CD8-positive, alpha-beta memory T cell (primary cell): ENCODE measurements around the gene HUNK. TPM values are rescaled to one million over a fixed set of nuclear protein-coding genes. Genes with fewer than 3 reads are reported as not detected.
A peak's percentile ranks its signal among the peaks of the same experiment; 100 is the strongest.

ENCODE experiments used
- CTCF ChIA-PET: fragments of 350-600 bp; sonication (Branson Sonifier 250); formaldehyde crosslinking; loops from one replicate; lab custom pipeline; 2021; ENCODE audit warnings: antibody characterized with exemption; lab: Charles Lee
- POLR2A ChIA-PET: fragments of 350-600 bp; sonication (Branson Sonifier 250); formaldehyde crosslinking; loops from one replicate; lab custom pipeline; 2021; ENCODE audit warnings: antibody characterized with exemption; lab: Charles Lee
- DNase-seq, 5 donors: peaks; one replicate each; pipeline versions ENCODE4 v3.0.0 to v3.0.0-alpha.2; 2020 to 2022; ENCODE audit warnings: mixed read lengths in 1 of 5
- H3K27ac ChIP-seq: one replicate; pipeline ENCODE4 v1.7.0; 2013; ENCODE audit warnings: low read depth, mild to moderate bottlenecking, low read length, moderate library complexity
- H3K27me3 ChIP-seq: 2 replicates; pipeline ENCODE4 v1.7.0; 2013; ENCODE audit warnings: low read length, mild to moderate bottlenecking; ENCODE audit not compliant: insufficient read depth, poor library complexity, severe bottlenecking
- H3K36me3 ChIP-seq: 2 replicates; pipeline ENCODE4 v1.7.0; 2013; ENCODE audit warnings: mild to moderate bottlenecking, low read length, moderate library complexity; ENCODE audit not compliant: insufficient read depth
- H3K4me1 ChIP-seq: 2 replicates; pipeline ENCODE4 v1.7.0; 2013; ENCODE audit warnings: mild to moderate bottlenecking, low read length, moderate library complexity; ENCODE audit not compliant: insufficient read depth
- H3K4me3 ChIP-seq: 2 replicates; pipeline ENCODE4 v1.7.0; 2013; ENCODE audit warnings: mild to moderate bottlenecking, low read length
- H3K9me3 ChIP-seq: 2 replicates; pipeline ENCODE4 v1.7.0; 2013; ENCODE audit warnings: mild to moderate bottlenecking, low read length
- H3K27ac Mint-ChIP-seq, 8 donors: one replicate each; pipeline ENCODE4 v1.8.0; 2020 to 2021; ENCODE audit warnings: mixed read lengths in 8 of 8, mild to moderate bottlenecking in 6 of 8, inconsistent platforms in 3 of 8, moderate library complexity in 3 of 8
- H3K27me3 Mint-ChIP-seq, 2 donors: one replicate each; pipeline ENCODE4 v1.8.0; 2020 to 2021; ENCODE audit warnings: mixed read lengths in 2 of 2, mild to moderate bottlenecking in 1 of 2, moderate library complexity in 1 of 2
- H3K36me3 Mint-ChIP-seq, 3 donors: one replicate each; pipeline ENCODE4 v1.8.0; 2020 to 2021; ENCODE audit warnings: mixed read lengths in 3 of 3, inconsistent platforms in 1 of 3, mild to moderate bottlenecking in 1 of 3
- H3K4me1 Mint-ChIP-seq, 3 donors: one replicate each; pipeline ENCODE4 v1.8.0; 2020 to 2021; ENCODE audit warnings: mixed read lengths in 3 of 3, inconsistent platforms in 1 of 3, mild to moderate bottlenecking in 1 of 3
- H3K4me3 Mint-ChIP-seq, 7 donors: one replicate each; pipeline ENCODE4 v1.8.0; 2020 to 2021; ENCODE audit warnings: mixed read lengths in 7 of 7, mild to moderate bottlenecking in 6 of 7, moderate library complexity in 4 of 7, inconsistent platforms in 2 of 7
- H3K9me3 Mint-ChIP-seq, 5 donors: one replicate each; pipeline ENCODE4 v1.8.0; 2020 to 2022; ENCODE audit warnings: mixed read lengths in 5 of 5, mild to moderate bottlenecking in 3 of 5, moderate library complexity in 2 of 5, inconsistent platforms in 1 of 5
- polyA plus RNA-seq: library from polyadenylated mRNA; unstranded; fragments of 300-500 nt; fragmentation: Illumina TruSeq; gene quantifications from one replicate; pipeline ENCODE4 v1.2.3, GENCODE V29; 2021
- total RNA-seq, 2 experiments: library from RNA; stranded (reverse); gene quantifications; one replicate each; pipeline ENCODE4 v1.2.3, GENCODE V29; 2021

HUNK gene
- total and polyA plus RNA-seq, 3 experiments from 2014 or later: 0.02 to 0.20 (median 0.06) TPM

- Mint-ChIP-seq H3K9me3 (no peaks in the 10 kb centered on the region), H3K4me1 (peaks cover 0 to 2% (median 0%) of the 10 kb centered on the region in 3 donors), H3K27ac (no peak overlapping the region), H3K4me3 (no peak overlapping the region), H3K27me3 (peaks cover 0 to 7% of the 10 kb centered on the region in 2 donors), H3K36me3 (no peaks in the 10 kb centered on the region)
- no peak for DNase-seq
- no peak overlapping the region for H3K4me3 ChIP-seq
- H3K27ac ChIP-seq: no peak overlapping the region
- CTCF ChIA-PET: no interaction called here
- no peaks in the 10 kb centered on the region for H3K27me3 ChIP-seq
- H3K4me1 ChIP-seq: peaks cover under 1% of the 10 kb centered on the region
- H3K9me3 ChIP-seq: no peaks in the 10 kb centered on the region
- POLR2A ChIA-PET: no interaction called here
- no peaks in the 10 kb centered on the region for H3K36me3 ChIP-seq
Measured at GRCh38 chr21:31893851-31894415, 21.1 kb downstream of the HUNK start.

- no peak for DNase-seq
- peaks cover 5% of the 10 kb centered on the region for H3K4me1 ChIP-seq
- Mint-ChIP-seq H3K4me3 (no peak overlapping the region), H3K36me3 (no peaks in the 10 kb centered on the region), H3K27ac (no peak overlapping the region), H3K4me1 (peaks cover 0 to 7% (median 0%) of the 10 kb centered on the region in 3 donors), H3K9me3 (no peaks in the 10 kb centered on the region), H3K27me3 (peaks cover 0 to 5% of the 10 kb centered on the region in 2 donors)
- H3K27ac ChIP-seq: no peak overlapping the region
- H3K9me3 ChIP-seq: no peaks in the 10 kb centered on the region
- POLR2A ChIA-PET: no interaction called here
- no peaks in the 10 kb centered on the region for H3K36me3 ChIP-seq
- CTCF ChIA-PET: no interaction called here
- H3K4me3 ChIP-seq: no peak overlapping the region
- H3K27me3 ChIP-seq: no peaks in the 10 kb centered on the region
Measured at GRCh38 chr21:31894457-31894856, 21.6 kb downstream of the HUNK start.

- POLR2A ChIA-PET: no interaction called here
Measured at GRCh38 chr21:31895077-31895835, 22.4 kb downstream of the HUNK start.

GRCh38 chr21:31896019-31896418 is 23.2 kb downstream of the HUNK start:
- Mint-ChIP-seq H3K9me3 (no peaks in the 10 kb centered on the region), H3K4me3 (no peak overlapping the region), H3K36me3 (no peaks in the 10 kb centered on the region), H3K4me1 (peaks cover 0 to 8% (median 0%) of the 10 kb centered on the region in 3 donors), H3K27ac (no peak overlapping the region), H3K27me3 (peaks cover 0 to 5% of the 10 kb centered on the region in 2 donors)
- Histone ChIP-seq H3K27ac (no peak overlapping the region), H3K4me1 (peaks cover 6% of the 10 kb centered on the region), H3K4me3 (no peak overlapping the region), H3K9me3 (no peaks in the 10 kb centered on the region), H3K36me3 (no peaks in the 10 kb centered on the region), H3K27me3 (no peaks in the 10 kb centered on the region)
- no peak for DNase-seq
- POLR2A ChIA-PET: no interaction called here
- CTCF ChIA-PET: no interaction called here

More at GRCh38 chr21:31895077-31895835, 22.4 kb downstream of the HUNK start:
- no peaks in the 10 kb centered on the region for H3K9me3 Mint-ChIP-seq
- H3K27ac Mint-ChIP-seq: no peak overlapping the region
- Histone ChIP-seq H3K9me3 (no peaks in the 10 kb centered on the region), H3K27me3 (no peaks in the 10 kb centered on the region), H3K4me3 (no peak overlapping the region), H3K4me1 (peaks cover 6% of the 10 kb centered on the region), H3K27ac (no peak overlapping the region), H3K36me3 (no peaks in the 10 kb centered on the region)
- H3K36me3 Mint-ChIP-seq: no peaks in the 10 kb centered on the region
- CTCF ChIA-PET: no interaction called here
- H3K4me1 Mint-ChIP-seq: peaks cover 0 to 8% (median 0%) of the 10 kb centered on the region in 3 donors
- no peak for DNase-seq
- H3K4me3 Mint-ChIP-seq: no peak overlapping the region
- H3K27me3 Mint-ChIP-seq: peaks cover 0 to 5% of the 10 kb centered on the region in 2 donors

DNA sequence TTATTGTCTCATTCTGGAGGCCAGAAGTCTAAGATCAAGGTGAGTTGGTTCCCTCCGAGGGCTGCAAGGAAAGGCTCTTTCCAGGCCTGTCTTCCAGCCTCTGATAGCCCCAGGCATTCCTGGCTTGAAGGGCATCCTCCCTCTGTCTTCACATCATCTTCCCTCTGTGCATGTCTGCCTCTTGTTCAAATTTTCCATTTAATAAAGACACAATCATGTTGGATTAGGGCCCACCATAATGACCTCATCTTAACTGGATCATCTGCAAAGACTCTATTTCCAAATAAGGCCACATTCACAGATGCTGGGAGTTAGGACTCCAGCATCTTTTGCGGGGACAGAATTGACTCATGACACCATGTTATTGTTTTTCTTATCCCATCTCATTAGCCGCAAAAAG is 24.5 kb downstream of the HUNK start:
- peaks cover 6% of the 10 kb centered on the region for H3K4me1 ChIP-seq
- no peaks in the 10 kb centered on the region for H3K9me3 Mint-ChIP-seq
- no peaks in the 10 kb centered on the region for H3K9me3 ChIP-seq
- no peak for DNase-seq
- peaks cover 0 to 8% (median 0%) of the 10 kb centered on the region in 3 donors for H3K4me1 Mint-ChIP-seq
- no peak overlapping the region for H3K27ac ChIP-seq
- H3K36me3 Mint-ChIP-seq: no peaks in the 10 kb centered on the region
- no peaks in the 10 kb centered on the region for H3K27me3 ChIP-seq
- H3K4me3 Mint-ChIP-seq: no peak overlapping the region
- ChIA-PET CTCF (no interaction called here), POLR2A (no interaction called here)
- peaks cover 5% of the 10 kb centered on the region in 2 donors for H3K27me3 Mint-ChIP-seq
- no peaks in the 10 kb centered on the region for H3K36me3 ChIP-seq
- peak overlapping the region in 1 of 8 donors; percentile 48 for H3K27ac Mint-ChIP-seq
- no peak overlapping the region for H3K4me3 ChIP-seq

DNA sequence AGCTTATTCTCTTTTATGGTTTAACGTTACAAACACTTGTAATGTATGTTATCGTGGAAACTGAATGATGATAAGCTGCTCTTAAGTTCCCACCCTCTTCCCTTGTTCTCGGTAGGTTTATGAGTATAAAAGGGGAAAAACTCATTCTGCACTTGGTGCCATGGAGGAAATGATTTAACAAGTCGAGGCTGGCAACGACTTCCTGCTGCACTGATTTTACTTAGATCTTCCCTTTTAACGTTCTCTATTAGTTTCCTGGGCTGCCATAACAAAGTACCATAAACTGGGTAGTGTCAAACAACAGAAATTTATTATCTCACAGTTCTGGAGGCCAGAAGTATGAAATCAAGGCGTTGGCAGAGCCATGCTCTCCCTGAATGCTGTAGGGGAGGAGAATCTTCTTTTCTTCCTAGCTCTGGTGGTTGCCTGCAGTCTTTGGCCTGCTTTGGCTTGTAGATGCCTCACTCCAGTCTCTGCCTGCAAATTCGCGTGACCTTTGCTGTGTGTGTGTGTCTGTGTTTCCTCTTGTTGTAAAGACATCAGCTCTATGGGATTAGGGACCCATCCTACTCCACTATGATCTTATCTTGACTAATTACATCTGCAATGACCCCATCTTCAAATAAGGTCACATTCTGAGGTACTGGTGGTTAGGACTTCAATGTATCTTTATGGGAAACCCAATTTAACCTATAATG is 26.3 kb downstream of the HUNK start:
- Histone ChIP-seq H3K4me1 (peaks cover 6% of the 10 kb centered on the region), H3K9me3 (no peaks in the 10 kb centered on the region), H3K4me3 (no peak overlapping the region), H3K27ac (no peak overlapping the region), H3K27me3 (no peaks in the 10 kb centered on the region), H3K36me3 (no peaks in the 10 kb centered on the region)
- no peaks in the 10 kb centered on the region for H3K36me3 Mint-ChIP-seq
- CTCF ChIA-PET: no interaction called here
- no peaks in the 10 kb centered on the region for H3K9me3 Mint-ChIP-seq
- POLR2A ChIA-PET: no interaction called here
- H3K27me3 Mint-ChIP-seq: peaks cover 2 to 6% of the 10 kb centered on the region in 2 donors
- H3K4me3 Mint-ChIP-seq: no peak overlapping the region
- no peak for DNase-seq
- H3K4me1 Mint-ChIP-seq: peaks cover 0 to 8% (median 0%) of the 10 kb centered on the region in 3 donors
- peak overlapping the region in 1 of 8 donors; percentile 43 for H3K27ac Mint-ChIP-seq

DNA sequence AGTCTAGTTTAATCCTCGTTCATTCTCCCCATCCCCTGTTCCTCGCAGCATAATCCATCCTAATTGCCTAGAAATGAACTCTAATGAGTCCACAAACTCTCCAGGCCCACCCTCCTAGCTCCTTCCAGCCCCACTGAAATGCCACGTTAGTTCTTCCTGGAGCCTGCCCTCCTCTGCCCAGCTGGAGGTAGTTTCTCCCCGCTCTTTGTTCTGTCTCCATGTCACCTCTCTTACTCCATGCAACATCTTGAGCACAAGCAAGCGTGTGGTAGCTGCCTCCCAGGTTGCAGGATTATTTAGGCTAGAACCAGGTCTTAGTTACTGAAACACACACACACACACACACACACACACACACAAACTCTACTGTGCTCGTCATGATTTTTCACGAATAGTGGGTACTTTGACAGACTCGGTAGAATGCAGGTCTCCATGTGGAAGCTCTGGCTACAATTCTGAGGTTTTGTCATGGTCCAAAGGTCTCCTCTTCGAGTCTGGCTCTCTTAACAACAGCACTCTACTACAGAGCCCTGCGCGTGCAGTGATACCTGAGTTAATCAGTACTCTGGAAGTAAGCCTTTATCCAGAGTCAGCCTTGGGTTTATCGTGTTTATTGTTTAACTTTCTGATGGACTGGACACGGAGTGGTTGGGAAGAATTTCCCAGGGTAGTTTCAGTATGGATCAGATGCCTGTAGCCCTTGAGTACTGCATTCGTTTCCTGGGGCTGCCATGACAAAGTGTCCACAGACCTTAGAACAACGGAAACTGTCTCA is 27.5 kb downstream of the HUNK start:
- Histone ChIP-seq H3K9me3 (no peaks in the 10 kb centered on the region), H3K4me1 (peaks cover 6% of the 10 kb centered on the region), H3K4me3 (no peak overlapping the region), H3K27me3 (no peaks in the 10 kb centered on the region), H3K27ac (no peak overlapping the region), H3K36me3 (no peaks in the 10 kb centered on the region)
- Mint-ChIP-seq H3K4me1 (peaks cover 0 to 8% (median 0%) of the 10 kb centered on the region in 3 donors), H3K27ac (no peak overlapping the region), H3K4me3 (no peak overlapping the region), H3K9me3 (no peaks in the 10 kb centered on the region), H3K36me3 (no peaks in the 10 kb centered on the region), H3K27me3 (peaks cover 0 to 19% of the 10 kb centered on the region in 2 donors)
- POLR2A ChIA-PET: no interaction called here
- DNase-seq: no peak
- CTCF ChIA-PET: no interaction called here
